Brain pericyte (primary cell): Measurements from ENCODE around the gene DUS2.

Experiments used
- DNase-seq: peaks from one replicate; pipeline ENCODE4 v3.0.0-alpha.2; 2012; ENCODE audit warnings: low read depth, low spot score

The DUS2 gene

GRCh38 chr16:68126395-68126794 lies 103.3 kb downstream of the DUS2 start:
- no peak for DNase-seq

DNA sequence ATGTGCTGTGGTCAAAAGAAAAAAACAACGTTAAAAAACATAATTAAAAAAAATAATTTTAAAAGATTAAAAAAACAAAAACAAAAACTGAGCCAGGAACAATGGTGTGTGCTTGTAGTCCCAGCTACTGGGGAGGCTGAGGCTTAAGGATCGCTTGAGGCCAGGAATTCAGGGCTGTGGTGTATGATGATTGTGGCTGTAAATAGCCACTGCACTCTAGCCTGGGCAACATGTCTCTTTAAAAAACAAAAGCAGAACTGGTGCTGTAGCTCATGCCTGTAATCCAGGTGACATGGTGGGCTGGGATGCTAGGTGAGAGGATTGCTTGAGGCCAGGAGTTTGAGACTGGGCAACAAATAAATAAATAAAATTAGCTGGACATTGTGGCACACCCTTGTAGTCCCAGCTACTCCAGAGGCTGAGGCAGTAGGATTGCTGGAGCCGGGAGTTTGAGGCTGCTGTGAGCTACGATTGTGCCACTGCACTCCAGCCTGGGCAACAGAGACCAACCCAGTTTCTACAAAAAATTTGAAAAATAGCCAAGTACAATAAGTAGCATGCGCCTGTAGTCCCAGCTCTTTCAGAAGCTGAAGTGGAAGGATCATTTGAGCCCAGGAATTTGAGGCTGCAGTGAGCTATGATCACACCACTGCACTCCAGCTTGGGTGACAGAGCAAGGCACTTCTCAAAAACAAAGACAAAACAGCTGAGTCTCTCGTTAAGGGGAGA lies 105.7 kb downstream of the DUS2 start:
- no peak for DNase-seq
